KG1 (cell line): ENCODE measurements around the gene CYP27C1.
A peak's percentile ranks its signal among the peaks of the same experiment; 100 is the strongest.

Experiments used
- DNase-seq: peaks from one replicate; lab custom pipeline; 2025; lab: John Stamatoyannopoulos, UW

The CYP27C1 gene

DNA sequence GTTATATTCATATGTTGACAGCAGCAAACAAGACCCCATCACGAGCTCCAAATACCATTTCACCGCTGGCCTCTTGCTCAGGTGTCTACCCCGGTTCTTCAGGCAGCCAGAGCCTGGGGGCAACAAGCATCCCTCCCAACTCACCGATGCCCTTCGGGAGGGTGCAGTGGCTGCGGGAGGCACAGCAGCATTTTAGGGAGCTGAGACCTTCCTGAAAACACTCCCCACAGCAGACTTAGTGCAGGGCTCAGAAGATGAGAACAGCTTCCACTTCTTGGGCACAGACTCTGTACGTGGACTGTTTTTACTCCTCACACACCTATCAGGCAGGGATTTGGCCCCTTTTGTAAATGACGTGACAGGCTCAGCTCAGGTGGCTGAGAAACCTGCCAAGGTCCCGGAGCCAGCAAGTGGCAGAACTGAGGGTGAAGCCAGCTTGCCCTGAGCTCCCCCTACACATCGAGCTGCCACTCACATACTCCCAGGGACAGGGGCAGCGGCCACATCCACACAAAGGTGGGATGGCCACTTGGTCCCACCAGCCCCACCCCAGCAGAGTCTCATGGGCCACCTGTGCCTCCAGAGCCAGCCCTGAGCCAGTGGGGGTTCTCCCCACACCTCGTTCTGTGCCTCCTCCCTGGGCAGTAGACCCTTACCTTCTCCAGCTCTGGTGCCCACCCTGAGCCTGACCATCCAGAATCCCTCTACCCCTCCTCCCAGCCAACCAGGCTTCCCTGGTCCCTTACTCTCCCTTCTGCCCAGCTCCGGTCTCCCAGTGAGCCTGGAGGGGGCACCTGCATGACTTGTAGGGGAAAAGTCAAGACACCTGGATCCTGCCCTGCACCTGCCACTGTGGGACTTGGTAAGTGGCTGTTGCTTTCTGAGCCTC lies 28.5 kb downstream of the CYP27C1 start:
- no peak for DNase-seq

DNA sequence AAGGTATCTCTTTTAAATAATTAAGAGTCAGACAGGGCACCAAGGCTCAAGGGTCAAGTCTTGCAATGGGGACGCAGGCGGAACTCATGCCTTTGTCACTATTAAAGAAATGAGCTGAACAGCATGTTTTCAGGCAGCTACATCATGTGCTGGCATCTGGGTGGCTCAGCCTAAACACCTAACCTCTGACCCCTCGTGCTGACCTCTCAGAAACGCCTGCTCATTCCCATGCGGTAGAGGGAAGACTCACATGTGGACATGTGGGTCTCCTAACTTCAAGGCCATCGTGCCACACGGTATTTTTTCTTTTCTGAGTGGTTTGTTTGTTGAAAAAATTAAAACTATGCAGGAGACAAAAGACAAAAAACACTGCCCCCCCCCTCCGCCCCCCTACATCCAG lies 31.3 kb downstream of the CYP27C1 start:
- no peak for DNase-seq

DNA sequence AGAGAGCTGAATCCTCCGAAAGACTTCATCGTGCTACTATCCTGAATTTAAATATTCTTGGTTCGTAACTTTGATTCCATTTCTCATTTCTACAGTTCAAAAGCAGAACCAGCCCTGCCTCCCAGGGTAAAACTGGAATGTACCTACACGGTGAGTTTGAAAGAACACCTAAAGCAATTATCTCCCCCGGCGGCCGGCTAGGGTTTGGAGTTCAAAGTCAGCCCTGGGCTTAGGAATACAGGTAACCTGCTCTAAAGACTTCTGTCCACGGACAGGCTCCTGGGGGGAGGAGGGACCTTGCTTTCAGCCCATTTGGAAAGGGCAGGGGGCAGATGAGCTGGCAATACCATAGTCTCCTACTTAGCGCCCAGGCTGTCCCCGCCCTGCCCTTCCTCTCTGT lies 32.3 kb downstream of the CYP27C1 start:
- DNase-seq, result no peak

GRCh38 chr2:127187081-127187775 lies 32.9 kb downstream of the CYP27C1 start:
- no peak for DNase-seq

GRCh38 chr2:127185705-127186104 lies 34.4 kb downstream of the CYP27C1 start:
- no peak for DNase-seq

DNA sequence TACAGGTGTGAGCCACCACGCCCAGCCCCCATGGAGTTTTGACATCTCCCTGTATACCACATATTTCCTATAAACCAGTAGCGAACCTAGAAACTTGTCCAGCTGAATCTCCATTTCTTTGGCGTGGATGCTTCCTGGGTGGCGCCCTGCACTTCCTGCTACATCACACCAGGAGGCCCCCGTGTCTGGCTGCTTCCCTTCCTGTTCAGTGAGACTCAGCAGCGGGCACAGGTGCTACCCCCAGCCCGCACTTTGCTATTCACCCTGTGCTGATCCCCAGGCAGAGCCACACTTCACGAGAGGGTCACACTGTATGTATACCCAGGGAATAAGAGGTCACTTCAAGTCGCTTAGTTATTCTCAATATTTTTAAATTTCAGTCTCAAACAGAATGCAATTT lies 35.0 kb downstream of the CYP27C1 start:
- no peak for DNase-seq

DNA sequence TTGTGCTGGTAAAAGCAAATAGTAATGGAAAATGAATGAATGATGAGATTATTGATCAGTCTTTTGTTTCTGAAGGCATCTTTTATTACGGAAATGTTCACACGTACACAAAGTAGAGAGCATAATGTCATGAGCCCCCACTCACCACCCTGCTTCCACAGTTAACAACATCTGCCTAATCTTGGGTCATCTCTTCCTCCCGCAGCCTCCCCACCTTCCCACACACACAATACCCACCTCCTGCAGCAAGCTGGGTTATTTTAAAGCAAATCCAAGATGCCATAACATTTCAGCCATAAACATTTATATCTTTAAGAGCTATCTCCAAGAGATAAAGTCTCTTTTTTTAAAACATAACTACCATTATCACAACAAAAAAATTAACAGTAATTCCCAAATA lies 36.3 kb downstream of the CYP27C1 start:
- DNase-seq, result peak; percentile 39

GRCh38 chr2:127182626-127183458 lies 37.3 kb downstream of the CYP27C1 start:
- DNase-seq, result peak; percentile 32

GRCh38 chr2:127181851-127182250 lies 38.2 kb downstream of the CYP27C1 start:
- DNase-seq, result no peak

- no peak for DNase-seq
These were observed 40.3 kb downstream of the CYP27C1 start for GRCh38 chr2:127179766-127180165.

GRCh38 chr2:127177617-127178263 lies 42.4 kb downstream of the CYP27C1 start:
- DNase-seq, result no peak

DNA sequence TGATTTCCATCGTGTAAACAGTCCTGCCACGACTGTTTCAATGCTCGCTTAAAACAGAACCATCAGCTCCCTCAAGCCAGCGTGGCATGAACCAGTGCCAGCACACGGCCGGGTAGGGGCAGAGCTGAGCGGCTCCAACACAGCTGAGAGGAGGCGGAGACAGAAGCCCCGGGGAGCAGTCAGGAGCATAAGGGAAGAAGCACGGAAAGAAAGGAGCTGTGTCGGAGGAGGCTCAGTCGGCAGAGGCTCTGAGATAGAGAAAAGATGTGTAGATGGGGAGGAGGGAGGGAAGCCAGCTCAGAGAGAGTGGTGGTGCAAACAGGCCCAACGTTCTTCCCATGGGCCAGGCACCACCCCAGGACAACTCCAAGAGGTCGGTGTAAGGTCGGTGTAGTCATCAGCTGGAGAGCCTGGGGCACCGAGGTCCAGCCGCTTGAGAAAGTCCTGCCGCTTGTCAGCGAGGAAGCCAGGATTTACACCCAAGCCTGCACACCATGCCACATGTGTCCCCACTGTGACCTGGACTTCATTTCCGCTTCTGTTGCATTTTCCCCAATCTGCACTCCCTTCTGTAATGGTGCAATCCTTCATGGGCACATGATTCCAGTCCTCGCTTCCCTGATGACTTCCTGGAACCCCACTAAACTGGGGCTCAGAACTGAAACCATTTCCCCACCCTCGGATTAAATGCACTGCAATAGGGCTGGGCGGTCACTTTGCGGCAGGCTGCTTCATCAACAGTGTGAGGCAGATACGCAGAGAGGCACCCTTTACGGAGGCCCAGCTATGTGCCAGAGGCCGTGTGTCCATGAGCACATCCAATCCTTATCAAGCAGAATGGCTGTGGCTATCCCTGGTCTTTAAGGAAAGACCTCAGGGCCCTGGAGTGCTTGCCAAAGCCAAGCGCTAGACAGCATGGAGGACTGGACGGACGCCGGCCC lies 43.5 kb downstream of the CYP27C1 start:
- DNase-seq, result no peak

DNA sequence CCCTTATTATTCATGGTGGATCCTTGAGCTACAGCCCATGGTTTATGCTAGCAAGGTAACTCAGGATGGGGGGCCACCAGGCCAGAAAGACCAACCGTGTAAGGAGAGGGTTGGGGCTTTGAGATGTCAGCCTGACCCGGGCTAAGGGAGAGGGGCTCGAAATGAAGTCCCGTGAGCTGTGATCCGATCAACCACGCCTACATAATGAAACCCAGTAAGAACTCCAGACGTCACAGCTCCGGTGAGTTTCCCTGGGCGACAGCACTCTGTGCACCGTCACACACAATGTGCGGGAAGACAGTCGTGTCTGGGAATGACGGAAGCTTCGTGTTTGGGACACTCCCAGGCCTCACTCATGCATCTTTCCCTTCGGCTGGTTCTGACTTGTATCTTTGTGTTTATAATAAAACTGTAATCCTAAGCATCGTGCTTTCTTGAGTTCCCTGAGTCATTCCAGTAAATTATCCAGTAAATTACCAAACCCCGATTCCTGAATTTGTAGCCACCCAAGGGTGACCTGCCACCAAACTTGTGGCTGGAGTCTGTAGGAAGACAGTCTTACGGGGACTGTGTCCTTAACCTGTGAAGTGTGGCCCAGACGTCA lies 44.2 kb downstream of the CYP27C1 start:
- no peak for DNase-seq

- DNase-seq, result no peak
These were observed 44.9 kb downstream of the CYP27C1 start for GRCh38 chr2:127175041-127175721.

DNA sequence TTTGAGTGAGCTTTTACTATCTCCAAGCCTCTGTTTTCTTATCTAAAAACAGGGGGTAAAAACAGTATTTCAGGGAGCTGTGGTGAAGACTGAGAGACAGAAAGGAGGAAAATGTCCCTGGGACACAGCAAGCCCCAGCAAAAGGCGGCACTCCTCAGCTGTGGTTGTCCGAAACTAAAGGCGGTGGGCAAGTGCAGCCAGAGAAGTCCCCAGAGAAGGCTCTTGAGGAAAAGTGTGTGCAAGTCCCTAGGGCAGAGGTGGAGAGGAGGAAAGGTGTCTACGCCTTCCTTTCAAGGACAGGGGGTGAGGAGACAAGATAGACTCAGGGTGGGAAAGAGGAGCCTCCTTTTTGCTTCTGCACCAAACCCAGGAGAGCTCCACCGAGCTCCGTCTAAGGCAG lies 45.5 kb downstream of the CYP27C1 start:
- DNase-seq, result no peak

GRCh38 chr2:127174136-127174535 lies 46.0 kb downstream of the CYP27C1 start:
- no peak for DNase-seq

DNA sequence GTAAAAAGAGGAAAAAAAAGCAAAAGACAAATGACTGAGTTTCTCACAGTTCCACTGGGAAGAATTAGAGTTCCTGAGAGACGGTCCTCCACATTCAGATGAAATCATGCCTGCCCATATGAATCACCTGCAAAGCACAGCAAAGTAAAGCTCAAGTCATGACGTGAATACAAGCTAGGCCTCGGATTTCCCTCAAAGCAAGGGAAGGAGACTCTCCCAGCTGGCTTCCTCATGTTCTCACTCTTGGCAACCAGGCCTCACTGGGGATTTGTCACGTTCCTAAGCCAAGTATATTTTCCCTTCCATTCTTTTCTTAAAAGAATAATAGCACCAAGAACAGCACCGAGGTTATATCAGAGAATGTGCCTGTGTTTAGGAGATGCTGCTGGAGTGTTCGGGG lies 47.0 kb downstream of the CYP27C1 start:
- DNase-seq, result no peak

GRCh38 chr2:127172306-127172705 lies 47.8 kb downstream of the CYP27C1 start:
- DNase-seq, result no peak

DNA sequence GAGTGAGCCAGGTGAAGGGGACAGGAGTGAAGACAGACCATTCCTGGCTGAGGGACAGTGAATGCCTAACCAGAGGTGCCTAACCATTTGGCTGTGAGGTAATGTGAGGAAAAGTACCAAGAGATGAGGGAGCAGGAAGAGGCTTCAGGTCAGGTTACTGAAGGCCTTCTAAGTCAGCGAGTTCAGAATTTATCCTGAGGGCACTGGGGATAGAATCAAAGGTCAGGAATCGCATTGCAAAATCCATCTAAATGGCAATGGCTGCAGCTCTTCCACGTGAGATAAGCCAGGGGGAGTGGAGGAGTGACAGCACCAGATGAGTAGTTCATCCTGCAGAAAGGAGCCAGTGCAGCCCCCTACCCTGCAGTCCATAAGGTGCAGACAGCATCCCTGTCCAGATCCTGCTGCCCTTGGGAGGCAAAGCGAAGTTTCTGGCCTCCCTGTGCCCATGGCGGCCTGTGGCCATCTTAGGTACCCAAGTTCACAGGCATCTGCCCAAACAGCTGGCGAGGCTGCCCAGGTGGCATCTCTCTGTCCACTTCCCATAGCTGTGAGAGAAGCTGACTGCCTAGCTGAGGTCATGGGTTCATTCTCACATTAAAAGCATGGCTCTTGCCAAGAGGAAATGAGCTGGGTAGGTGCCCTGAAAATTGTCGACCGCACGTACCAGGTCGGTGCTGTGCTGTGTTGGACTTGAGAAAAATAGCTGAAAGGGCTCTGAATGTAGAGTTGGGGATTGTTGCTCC lies 49.5 kb downstream of the CYP27C1 start:
- DNase-seq, result no peak
